ENCODE results near the gene AP5B1. TPM values are rescaled to one million over a fixed set of nuclear protein-coding genes. Genes with fewer than 3 reads are reported as not detected.

Gene AP5B1
- total and polyA plus RNA-seq, 4 donors: 8.6 to 35.5 (median 24.0) TPM

DNA sequence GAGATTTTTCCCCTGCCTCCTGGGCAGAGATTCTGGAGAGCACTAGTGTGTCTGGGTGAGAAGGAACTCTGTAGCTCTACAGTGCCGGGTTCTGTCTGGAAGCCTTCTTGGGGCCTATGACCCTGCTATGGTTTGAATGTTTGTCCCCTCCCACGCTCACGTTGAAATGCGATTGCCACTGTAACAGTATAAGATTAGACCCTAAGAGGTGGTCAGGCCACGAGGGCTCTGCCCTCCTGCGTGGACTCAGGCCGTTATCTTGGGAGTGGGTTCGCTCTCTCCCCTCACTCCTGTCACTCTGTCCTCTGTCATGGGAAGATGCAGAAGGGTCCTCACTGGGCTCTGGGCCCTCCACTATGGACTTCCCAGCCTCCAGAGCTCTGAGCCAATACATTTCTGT lies 3.5 kb downstream of the AP5B1 start:
- 75 to 87% methylated on average over 8 of the region's 8 CpGs for WGBS, 2 donors
- Histone ChIP-seq H3K9ac (ENCODE audit: insufficient read depth in 1 of 2, low read length in 2 of 2) (no peak overlapping the region), H3K27ac (ENCODE audit: low read depth in 1 of 2, low read length in 1 of 2) (no peak overlapping the region), H3K4me1 (ENCODE audit: control insufficient read depth in 5 of 5, insufficient read depth in 5 of 5, low read length in 5 of 5) (peaks cover 0 to 12% (median 3%) of the 10 kb centered on the region in 5 donors), H3K9me3 (ENCODE audit: control insufficient read depth in 4 of 4, insufficient read depth in 3 of 4, low read length in 3 of 4) (no peaks in the 10 kb centered on the region), H3K36me3 (ENCODE audit: control insufficient read depth in 4 of 4, insufficient read depth in 4 of 4, low read length in 4 of 4) (peaks cover 0 to 24% (median 0%) of the 10 kb centered on the region in 4 donors), H3K4me3 (no peak overlapping the region), H3K27me3 (ENCODE audit: control insufficient read depth in 3 of 3, insufficient read depth in 3 of 3, low read length in 2 of 3) (peaks cover 0 to 3% (median 0%) of the 10 kb centered on the region in 3 donors)
- DNase-seq: no peak
- ATAC-seq (ENCODE audit: insufficient read depth, low FRiP score): no peak
- TF ChIP-seq, protein P1, sequence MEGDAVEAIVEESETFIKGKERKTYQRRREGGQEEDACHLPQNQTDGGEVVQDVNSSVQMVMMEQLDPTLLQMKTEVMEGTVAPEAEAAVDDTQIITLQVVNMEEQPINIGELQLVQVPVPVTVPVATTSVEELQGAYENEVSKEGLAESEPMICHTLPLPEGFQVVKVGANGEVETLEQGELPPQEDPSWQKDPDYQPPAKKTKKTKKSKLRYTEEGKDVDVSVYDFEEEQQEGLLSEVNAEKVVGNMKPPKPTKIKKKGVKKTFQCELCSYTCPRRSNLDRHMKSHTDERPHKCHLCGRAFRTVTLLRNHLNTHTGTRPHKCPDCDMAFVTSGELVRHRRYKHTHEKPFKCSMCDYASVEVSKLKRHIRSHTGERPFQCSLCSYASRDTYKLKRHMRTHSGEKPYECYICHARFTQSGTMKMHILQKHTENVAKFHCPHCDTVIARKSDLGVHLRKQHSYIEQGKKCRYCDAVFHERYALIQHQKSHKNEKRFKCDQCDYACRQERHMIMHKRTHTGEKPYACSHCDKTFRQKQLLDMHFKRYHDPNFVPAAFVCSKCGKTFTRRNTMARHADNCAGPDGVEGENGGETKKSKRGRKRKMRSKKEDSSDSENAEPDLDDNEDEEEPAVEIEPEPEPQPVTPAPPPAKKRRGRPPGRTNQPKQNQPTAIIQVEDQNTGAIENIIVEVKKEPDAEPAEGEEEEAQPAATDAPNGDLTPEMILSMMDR (IDR thresholded peaks at IDR 0.05; ENCODE audit: control extremely low read depth, extremely low read depth): no peak

DNA sequence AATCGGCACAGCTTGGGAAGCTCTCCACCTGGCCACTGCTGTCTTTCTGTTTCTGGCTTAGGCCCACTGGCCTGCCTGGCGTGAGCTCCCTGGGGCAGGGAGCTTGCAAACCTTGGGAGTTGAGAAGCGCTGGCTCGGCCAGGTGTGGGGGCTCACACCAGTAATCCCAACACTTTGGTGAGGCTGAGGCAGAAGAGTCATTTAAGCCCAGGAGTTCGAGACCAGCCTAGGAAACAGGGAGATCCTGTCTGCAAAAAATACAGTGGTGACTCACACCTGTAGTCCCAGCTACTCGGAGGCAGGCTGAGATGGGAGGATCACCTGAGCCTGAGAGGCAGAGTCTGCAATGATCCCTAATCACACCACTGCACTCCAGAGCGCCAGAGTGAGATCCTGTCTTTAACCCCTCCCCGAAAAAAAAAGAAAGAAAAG lies 4.0 kb downstream of the AP5B1 start:
- Histone ChIP-seq H3K4me1 (ENCODE audit: control insufficient read depth in 5 of 5, insufficient read depth in 5 of 5, low read length in 5 of 5) (peaks cover 0 to 12% (median 3%) of the 10 kb centered on the region in 5 donors), H3K27ac (ENCODE audit: low read depth in 1 of 2, low read length in 1 of 2) (peak overlapping the region in 1 of 2 donors; percentile 89)
- no peak for DNase-seq

DNA sequence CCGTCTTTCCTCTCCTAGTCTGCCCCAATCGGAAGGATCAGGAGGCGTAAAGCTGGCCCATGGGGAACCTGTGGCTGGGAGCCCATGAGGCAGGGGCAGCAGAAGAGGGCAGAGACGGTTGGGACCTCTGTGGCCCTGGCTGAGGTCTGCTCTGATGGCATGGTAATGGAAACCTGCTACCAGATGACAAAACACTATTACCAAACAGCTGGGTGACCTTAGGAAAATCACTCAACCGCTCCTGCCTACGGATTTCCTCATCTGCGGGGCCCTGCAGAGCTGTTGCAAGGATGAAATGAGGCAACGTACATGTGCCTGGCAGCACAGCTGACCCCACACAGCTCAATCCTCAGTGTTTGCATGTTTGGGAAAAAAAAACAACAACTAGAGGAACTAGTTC lies 4.6 kb downstream of the AP5B1 start:
- WGBS, 2 donors: 38 to 64% methylated on average over 8 of the region's 8 CpGs
- Histone ChIP-seq H3K27ac (ENCODE audit: low read depth in 1 of 2, low read length in 1 of 2) (peak overlapping the region in 1 of 2 donors; percentile 89), H3K4me3 (no peak overlapping the region), H3K4me1 (ENCODE audit: control insufficient read depth in 5 of 5, insufficient read depth in 5 of 5, low read length in 5 of 5) (peaks cover 0 to 12% (median 3%) of the 10 kb centered on the region in 5 donors), H3K9ac (ENCODE audit: insufficient read depth in 1 of 2, low read length in 2 of 2) (no peak overlapping the region), H3K27me3 (ENCODE audit: control insufficient read depth in 3 of 3, insufficient read depth in 3 of 3, low read length in 2 of 3) (peaks cover 0 to 3% (median 0%) of the 10 kb centered on the region in 3 donors), H3K36me3 (ENCODE audit: control insufficient read depth in 4 of 4, insufficient read depth in 4 of 4, low read length in 4 of 4) (peaks cover 0 to 24% (median 0%) of the 10 kb centered on the region in 4 donors), H3K9me3 (ENCODE audit: control insufficient read depth in 4 of 4, insufficient read depth in 3 of 4, low read length in 3 of 4) (no peaks in the 10 kb centered on the region)
- DNase-seq: no peak
- TF ChIP-seq, protein P1 (IDR thresholded peaks at IDR 0.05; ENCODE audit: control extremely low read depth, extremely low read depth): no peak
- ATAC-seq (ENCODE audit: insufficient read depth, low FRiP score): no peak

More for the DNA sequence above, 4.0 kb downstream of the AP5B1 start:
- TF ChIP-seq, protein P1 (IDR thresholded peaks at IDR 0.05; ENCODE audit: control extremely low read depth, extremely low read depth): no peak
- H3K9ac ChIP-seq (ENCODE audit: insufficient read depth in 1 of 2, low read length in 2 of 2): no peak overlapping the region
- H3K27me3 ChIP-seq (ENCODE audit: control insufficient read depth in 3 of 3, insufficient read depth in 3 of 3, low read length in 2 of 3): peaks cover 0 to 3% (median 0%) of the 10 kb centered on the region in 3 donors
- H3K9me3 ChIP-seq (ENCODE audit: control insufficient read depth in 4 of 4, insufficient read depth in 3 of 4, low read length in 3 of 4): no peaks in the 10 kb centered on the region
- no peak for ATAC-seq (ENCODE audit: insufficient read depth, low FRiP score)
- no peak overlapping the region for H3K4me3 ChIP-seq
- 63 to 83% methylated on average over 8 of the region's 8 CpGs for WGBS, 2 donors
- peaks cover 0 to 24% (median 0%) of the 10 kb centered on the region in 4 donors for H3K36me3 ChIP-seq (ENCODE audit: control insufficient read depth in 4 of 4, insufficient read depth in 4 of 4, low read length in 4 of 4)
